B cell (primary cell): ENCODE data around the gene AKT3. TPM values are rescaled to one million over a fixed set of nuclear protein-coding genes. Genes with fewer than 3 reads are reported as not detected.

Source experiments
- ATAC-seq: fragments of 200-7000 bp; cut with Tn5 transposase; one replicate; pipeline ENCODE4 v1.10.0; 2021; ENCODE audit warnings: low read depth, mild to moderate bottlenecking, moderate number of reproducible peaks, moderate library complexity
- CTCF ChIA-PET: fragments of 350-600 bp; sonication (Branson Sonifier 250); formaldehyde crosslinking; loops from one replicate; lab custom pipeline; 2021; ENCODE audit warnings: antibody characterized with exemption, inconsistent platforms; lab: Charles Lee
- POLR2A ChIA-PET: fragments of 350-600 bp; sonication (Branson Sonifier 250); formaldehyde crosslinking; loops from one replicate; lab custom pipeline; 2021; ENCODE audit warnings: antibody characterized with exemption; lab: Charles Lee
- DNase-seq: peaks from one replicate; pipeline ENCODE4 v3.0.0; 2013
- H2AFZ ChIP-seq: 2 replicates; pipeline ENCODE4 v1.6.1; 2012; ENCODE audit warnings: mild to moderate bottlenecking, low read depth, low read length; ENCODE audit not compliant: insufficient read depth, poor library complexity, severe bottlenecking
- H3K27ac ChIP-seq, 2 donors: 1 replicate in 1 of 2; 2 replicates in 1 of 2; pipeline ENCODE4 v1.5.1; 2012 to 2013; ENCODE audit warnings: low read length in 2 of 2, mild to moderate bottlenecking in 2 of 2, moderate library complexity in 1 of 2
- H3K27me3 ChIP-seq, 4 experiments: fragments of 200-600 bp in 1 of 4; sonication (generic) in 1 of 4; replicated peaks in 1 of 4; 1 replicate in 2 of 4; 2 replicates in 2 of 4; pipeline versions ENCODE4 v1.6.1 to v1.7.0; 2013 to 2016; ENCODE audit warnings: low read length in 3 of 4, mild to moderate bottlenecking in 2 of 4, mixed read lengths in 1 of 4, moderate library complexity in 1 of 4; ENCODE audit not compliant: insufficient read depth in 4 of 4, control insufficient read depth in 3 of 4; ENCODE audit errors: control extremely low read depth in 1 of 4
- H3K36me3 ChIP-seq, 2 experiments: replicated peaks in 1 of 2; 1 replicate in 1 of 2; 2 replicates in 1 of 2; pipeline versions ENCODE4 v1.6.1 to v1.7.1; 2013; ENCODE audit warnings: low read length in 1 of 2; ENCODE audit not compliant: insufficient read depth in 2 of 2, control insufficient read depth in 1 of 2; ENCODE audit errors: control extremely low read depth in 1 of 2, extremely low read depth in 1 of 2
- H3K4me1 ChIP-seq, 2 donors: fragments of 200-600 bp in 1 of 2; sonication (generic) in 1 of 2; 1 replicate in 1 of 2; 2 replicates in 1 of 2; pipeline versions ENCODE4 v1.5.1 to v1.6.1; 2013 to 2017; ENCODE audit warnings: low read length in 2 of 2; ENCODE audit not compliant: control insufficient read depth in 2 of 2, insufficient read depth in 2 of 2
- H3K4me2 ChIP-seq: replicated peaks from 2 replicates; pipeline ENCODE3; 2012; ENCODE audit warnings: mild to moderate bottlenecking, low read depth, low read length; ENCODE audit not compliant: poor library complexity, severe bottlenecking
- H3K4me3 ChIP-seq, 5 experiments: fragments of 200-600 bp in 1 of 5; sonication (generic) in 1 of 5; 1 replicate in 3 of 5; 2 replicates in 2 of 5; pipeline versions ENCODE4 v1.5.1 to v1.7.0; 2011 to 2016; ENCODE audit warnings: low read length in 4 of 5, mild to moderate bottlenecking in 4 of 5, low read depth in 2 of 5, control low read depth in 1 of 5, moderate library complexity in 1 of 5; ENCODE audit not compliant: insufficient read depth in 1 of 5; ENCODE audit errors: control extremely low read depth in 1 of 5, extremely low read depth in 1 of 5
- H3K79me2 ChIP-seq: fragments of 200-600 bp; sonication (generic); one replicate; pipeline ENCODE4 v1.6.0; 2016; ENCODE audit warnings: low read length; ENCODE audit not compliant: control insufficient read depth, insufficient read depth
- H3K9ac ChIP-seq: fragments of 200-600 bp; sonication (generic); 2 replicates; pipeline ENCODE4 v1.6.1; 2017; ENCODE audit warnings: mild to moderate bottlenecking, low read length, moderate library complexity
- H3K9me3 ChIP-seq, 3 donors: one replicate each; pipeline versions ENCODE4 v1.6.1 to v1.7.1; 2013; ENCODE audit warnings: low read length in 2 of 3; ENCODE audit not compliant: control insufficient read depth in 2 of 3, insufficient read depth in 1 of 3; ENCODE audit errors: control extremely low read depth in 1 of 3
- H4K20me1 ChIP-seq: 2 replicates; pipeline ENCODE4 v1.6.0; 2012; ENCODE audit warnings: mild to moderate bottlenecking, low read length; ENCODE audit not compliant: insufficient read depth, control insufficient read depth, poor library complexity, severe bottlenecking
- H3K27ac Mint-ChIP-seq: one replicate; pipeline ENCODE4 v1.8.0; 2021; ENCODE audit warnings: mixed read lengths
- H3K27me3 Mint-ChIP-seq: one replicate; pipeline ENCODE4 v1.8.0; 2021; ENCODE audit warnings: mixed read lengths
- H3K4me1 Mint-ChIP-seq: one replicate; pipeline ENCODE4 v1.8.0; 2021; ENCODE audit warnings: mixed read lengths
- H3K4me3 Mint-ChIP-seq: one replicate; pipeline ENCODE4 v1.8.0; 2021; ENCODE audit warnings: mixed read lengths
- H3K9me3 Mint-ChIP-seq: one replicate; pipeline ENCODE4 v1.8.0; 2022; ENCODE audit warnings: mixed read lengths; ENCODE audit not compliant: insufficient read depth
- CTCF ChIP-seq: fragments of 200-600 bp; IDR thresholded peaks from one replicate; pipeline ENCODE4 v1.8.0; 2022; ENCODE audit warnings: antibody characterized with exemption, mild to moderate bottlenecking
- EZH2 ChIP-seq: IDR thresholded peaks from 2 replicates; pipeline ENCODE4 v1.6.1; 2012; ENCODE audit warnings: borderline replicate concordance, low read depth, mild to moderate bottlenecking, moderate library complexity, low read length; ENCODE audit not compliant: insufficient read depth, poor library complexity, severe bottlenecking
- WGBS: methylation state at CpG from one replicate; pipeline ENCODE4 v1.1.5; 2013; ENCODE audit warnings: missing lambda C conversion rate; ENCODE audit not compliant: insufficient coverage; 5-methylcytosine and 5-hydroxymethylcytosine counted together
- intact Hi-C: fragments of 100-400 bp; cut with micrococcal nuclease; formaldehyde crosslinking; loops from one replicate; pipeline ENCODE4 v1.10.0; 2022
- polyA plus RNA-seq: library from polyadenylated mRNA; depleted of rRNA; stranded (reverse); fragments of >200 nt; gene quantifications from 2 replicates; pipeline ENCODE4 v1.2.3, GENCODE V29; 2012
- total RNA-seq, 2 donors: library from RNA; stranded (reverse); fragments of 120-200 nt in 1 of 2; gene quantifications; 1 replicate in 1 of 2; 2 replicates in 1 of 2; pipeline versions ENCODE4 v1.2.3 to v1.2.4, GENCODE V29; 2013 to 2022

AKT3 gene
- total and polyA plus RNA-seq, 2 donors (not counting 1 experiment from before 2014, with no cell fraction given): 4.4 to 148 TPM

GRCh38 chr1:243547891-243548290, 302.2 kb downstream of the AKT3 start:
- no peaks in the 10 kb centered on the region for H3K4me1 ChIP-seq
- H3K4me2 ChIP-seq: no peak overlapping the region
- H3K27ac Mint-ChIP-seq: no peak overlapping the region
- no peaks in the 10 kb centered on the region for H3K79me2 ChIP-seq
- no peak overlapping the region for H3K4me3 Mint-ChIP-seq
- no peak for TF ChIP-seq CTCF
- no peak for TF ChIP-seq EZH2
- intact Hi-C loops: no loop called here
- no peaks in the 10 kb centered on the region for H3K9me3 ChIP-seq
- H3K27ac ChIP-seq: no peak overlapping the region
- no peaks in the 10 kb centered on the region for H3K27me3 Mint-ChIP-seq
- CTCF ChIA-PET: interaction anchor here (0.9 to 1.2 kb wide), 4 partner anchors 11 to 724 kb away, joined by 3 read pairs; no protein-coding TSS in a partner anchor
- H3K9me3 Mint-ChIP-seq: no peaks in the 10 kb centered on the region
- no peak overlapping the region for H3K4me3 ChIP-seq
- DNase-seq (no peak), ATAC-seq (no peak)
- no peaks in the 10 kb centered on the region for H3K36me3 ChIP-seq
- H2AFZ ChIP-seq: no peak overlapping the region
- no peaks in the 10 kb centered on the region for H4K20me1 ChIP-seq
- WGBS: no CpG with 5 or more reads among the region's 3 CpGs
- H3K27me3 ChIP-seq: no peaks in the 10 kb centered on the region
- POLR2A ChIA-PET: no interaction called here
- no peaks in the 10 kb centered on the region for H3K4me1 Mint-ChIP-seq
- H3K9ac ChIP-seq: no peak overlapping the region

GRCh38 chr1:243546457-243546856, 303.6 kb downstream of the AKT3 start:
- Mint-ChIP-seq H3K27ac (no peak overlapping the region), H3K27me3 (no peaks in the 10 kb centered on the region), H3K9me3 (no peaks in the 10 kb centered on the region), H3K4me1 (no peaks in the 10 kb centered on the region), H3K4me3 (no peak overlapping the region)
- no peak overlapping the region for H3K4me2 ChIP-seq
- intact Hi-C loops: no loop called here
- no CpG with 5 or more reads among the region's 1 CpG for WGBS
- H3K79me2 ChIP-seq: no peaks in the 10 kb centered on the region
- no peaks in the 10 kb centered on the region for H3K9me3 ChIP-seq
- H3K4me1 ChIP-seq: no peaks in the 10 kb centered on the region
- H4K20me1 ChIP-seq: no peaks in the 10 kb centered on the region
- H3K27ac ChIP-seq: no peak overlapping the region
- H3K27me3 ChIP-seq: no peaks in the 10 kb centered on the region
- H3K4me3 ChIP-seq: no peak overlapping the region
- H3K9ac ChIP-seq: no peak overlapping the region
- DNase-seq: no peak
- ChIA-PET CTCF (no interaction called here), POLR2A (no interaction called here)
- H2AFZ ChIP-seq: no peak overlapping the region
- TF ChIP-seq CTCF: no peak
- TF ChIP-seq EZH2: no peak
- no peak for ATAC-seq
- H3K36me3 ChIP-seq: no peaks in the 10 kb centered on the region
